ENCODE measurements around the gene NUP188. TPM values are rescaled to one million over a fixed set of nuclear protein-coding genes. Genes with fewer than 3 reads are reported as not detected.

The NUP188 gene
- polyA plus RNA-seq, 1 experiment: 49.2 TPM

- ChIA-PET CTCF (no interaction called here), POLR2A (no interaction called here)
- no peak for DNase-seq (ENCODE audit: low read depth)
- no peak overlapping the region for H3K4me3 ChIP-seq (ENCODE audit: low read depth, low read length)
- H3K36me3 ChIP-seq (ENCODE audit: control insufficient read depth, insufficient read depth, low read length): peaks cover 12% of the 10 kb centered on the region
- no peaks in the 10 kb centered on the region for H3K27me3 ChIP-seq (ENCODE audit: control insufficient read depth, insufficient read depth, low read length)
- no peak for TF ChIP-seq CTCF (IDR thresholded peaks at IDR 0.05; ENCODE audit: insufficient read depth, low read depth, low read length)
Observed at GRCh38 chr9:129040113-129040643, 92.7 kb downstream of the NUP188 start.

GRCh38 chr9:129042016-129042415 is 94.5 kb downstream of the NUP188 start:
- CTCF ChIA-PET: interaction anchor here (0.6 kb wide), 1 partner anchor 178 kb away, joined by 3 read pairs; no protein-coding TSS in a partner anchor

GRCh38 chr9:129052592-129052991 is 105.1 kb downstream of the NUP188 start:
- DNase-seq (ENCODE audit: low read depth): no peak
- no peaks in the 10 kb centered on the region for H3K27me3 ChIP-seq (ENCODE audit: control insufficient read depth, insufficient read depth, low read length)
- CTCF ChIA-PET: no interaction called here
- peaks cover 21% of the 10 kb centered on the region for H3K36me3 ChIP-seq (ENCODE audit: control insufficient read depth, insufficient read depth, low read length)
- TF ChIP-seq CTCF (IDR thresholded peaks at IDR 0.05; ENCODE audit: insufficient read depth, low read depth, low read length): no peak
- POLR2A ChIA-PET: no interaction called here
- H3K4me3 ChIP-seq (ENCODE audit: low read depth, low read length): no peak overlapping the region

More at GRCh38 chr9:129042016-129042415, 94.5 kb downstream of the NUP188 start:
- peaks cover 12% of the 10 kb centered on the region for H3K36me3 ChIP-seq (ENCODE audit: control insufficient read depth, insufficient read depth, low read length)
- TF ChIP-seq CTCF (IDR thresholded peaks at IDR 0.05; ENCODE audit: insufficient read depth, low read depth, low read length): no peak
- no peaks in the 10 kb centered on the region for H3K27me3 ChIP-seq (ENCODE audit: control insufficient read depth, insufficient read depth, low read length)
- POLR2A ChIA-PET: no interaction called here
- no peak overlapping the region for H3K4me3 ChIP-seq (ENCODE audit: low read depth, low read length)
- no peak for DNase-seq (ENCODE audit: low read depth)

- ChIA-PET CTCF (no interaction called here), POLR2A (no interaction called here)
- no peak for TF ChIP-seq CTCF (IDR thresholded peaks at IDR 0.05; ENCODE audit: insufficient read depth, low read depth, low read length)
- no peak overlapping the region for H3K4me3 ChIP-seq (ENCODE audit: low read depth, low read length)
- H3K36me3 ChIP-seq (ENCODE audit: control insufficient read depth, insufficient read depth, low read length): peaks cover 19% of the 10 kb centered on the region
- no peak for DNase-seq (ENCODE audit: low read depth)
- no peaks in the 10 kb centered on the region for H3K27me3 ChIP-seq (ENCODE audit: control insufficient read depth, insufficient read depth, low read length)
Observed at GRCh38 chr9:129053020-129053419, 105.5 kb downstream of the NUP188 start.

GRCh38 chr9:129054163-129054851 is 106.8 kb downstream of the NUP188 start:
- peaks cover 12% of the 10 kb centered on the region for H3K36me3 ChIP-seq (ENCODE audit: control insufficient read depth, insufficient read depth, low read length)
- CTCF ChIA-PET: interaction anchor here (1.2 kb wide), 1 partner anchor 16 kb away, joined by 3 read pairs; no protein-coding TSS in a partner anchor

More at GRCh38 chr9:129054163-129054851, 106.8 kb downstream of the NUP188 start:
- no peak overlapping the region for H3K4me3 ChIP-seq (ENCODE audit: low read depth, low read length)
- no peak for TF ChIP-seq CTCF (IDR thresholded peaks at IDR 0.05; ENCODE audit: insufficient read depth, low read depth, low read length)
- POLR2A ChIA-PET: no interaction called here
- H3K27me3 ChIP-seq (ENCODE audit: control insufficient read depth, insufficient read depth, low read length): no peaks in the 10 kb centered on the region
- DNase-seq (ENCODE audit: low read depth): no peak

Other genes with a start within 250 kb of the NUP188 start
- 2.8 and 3.4 TPM in 2 replicates for gene PKN3, start 245.2 kb upstream of the NUP188 start, polyA plus RNA-seq (2011; rRNA removed)
- 41.6 and 60.0 TPM in 2 replicates for gene ZDHHC12, start 223.6 kb upstream of the NUP188 start, polyA plus RNA-seq (2011; rRNA removed)
- 41.4 and 64.5 TPM in 2 replicates for gene ZER1, start 175.8 kb upstream of the NUP188 start, polyA plus RNA-seq (2011; rRNA removed)
- gene TBC1D13, start 160.4 kb upstream of the NUP188 start, polyA plus RNA-seq (2011; rRNA removed): 21.2 and 31.9 TPM in 2 replicates
- gene ENDOG, start 129.2 kb upstream of the NUP188 start, polyA plus RNA-seq (2011; rRNA removed): 13.3 and 20.7 TPM in 2 replicates
- gene SPOUT1, start 117.9 kb upstream of the NUP188 start, polyA plus RNA-seq (2011; rRNA removed): 23.7 and 45.8 TPM in 2 replicates
- 4.9 and 5.6 TPM in 2 replicates for gene KYAT1, start 65.7 kb upstream of the NUP188 start, polyA plus RNA-seq (2011; rRNA removed)
- gene LRRC8A, start 65.6 kb upstream of the NUP188 start, polyA plus RNA-seq (2011; rRNA removed): 29.6 and 56.2 TPM in 2 replicates
- 15.6 and 18.6 TPM in 2 replicates for gene PHYHD1, start 26.7 kb upstream of the NUP188 start, polyA plus RNA-seq (2011; rRNA removed)
- 37.2 and 47.0 TPM in 2 replicates for gene DOLK, start 96 bp upstream of the NUP188 start, polyA plus RNA-seq (2011; rRNA removed)
- gene SH3GLB2, start 80.6 kb downstream of the NUP188 start, polyA plus RNA-seq (2011; rRNA removed): 39.8 and 52.7 TPM in 2 replicates
- 11.5 and 23.7 TPM in 2 replicates for gene MIGA2, start 88.9 kb downstream of the NUP188 start, polyA plus RNA-seq (2011; rRNA removed)
- gene DOLPP1, start 133.4 kb downstream of the NUP188 start, polyA plus RNA-seq (2011; rRNA removed): 13.7 and 17.6 TPM in 2 replicates
- gene CRAT, start 163.1 kb downstream of the NUP188 start, polyA plus RNA-seq (2011; rRNA removed): 29.3 and 61.2 TPM in 2 replicates
- 171 and 251 TPM in 2 replicates for gene PTPA, start 163.7 kb downstream of the NUP188 start, polyA plus RNA-seq (2011; rRNA removed)
- 7.3 and 8.7 TPM in 2 replicates for gene IER5L, start 230.6 kb downstream of the NUP188 start, polyA plus RNA-seq (2011; rRNA removed)

All from BJ (cell line).